ENCODE results near the gene PSTPIP1. TPM values are rescaled to one million over a fixed set of nuclear protein-coding genes. Genes with fewer than 3 reads are reported as not detected.

PSTPIP1 gene
- total RNA-seq, 1 donor from 2014 or later = not detected

DNA sequence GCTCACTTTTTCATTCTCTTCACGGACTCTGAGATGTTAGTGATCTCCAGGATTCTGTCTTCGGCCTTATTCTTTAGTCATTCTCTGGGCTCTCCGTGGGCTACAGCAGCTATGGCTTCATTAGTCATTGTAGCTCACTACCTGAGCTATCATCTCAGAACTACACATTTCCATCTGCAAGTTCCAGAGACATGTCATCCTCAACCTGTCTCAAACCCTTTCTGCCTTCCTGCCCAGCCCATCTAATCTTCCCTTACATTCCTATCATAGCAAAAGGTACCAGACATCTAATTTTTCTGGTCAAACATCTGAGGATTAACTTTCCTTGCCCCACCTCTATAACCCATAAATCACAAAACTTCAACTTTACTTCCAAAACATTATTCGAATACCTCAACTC is 62.8 kb downstream of the PSTPIP1 start:
- peak overlapping the region; percentile 22 for H3K27ac Mint-ChIP-seq
- no peak overlapping the region for H3K4me3 Mint-ChIP-seq (ENCODE audit: low read depth)
- H3K27me3 Mint-ChIP-seq = no peaks in the 10 kb centered on the region
- no peaks in the 10 kb centered on the region for H3K9me3 Mint-ChIP-seq (ENCODE audit: low read depth)
- no peak for DNase-seq (ENCODE audit: low spot score, unreplicated experiment)
- peaks cover 51% of the 10 kb centered on the region for H3K4me1 Mint-ChIP-seq (ENCODE audit: low read depth)
- H3K36me3 Mint-ChIP-seq (ENCODE audit: insufficient read depth) = peaks cover 8% of the 10 kb centered on the region
- TF ChIP-seq, protein P1, sequence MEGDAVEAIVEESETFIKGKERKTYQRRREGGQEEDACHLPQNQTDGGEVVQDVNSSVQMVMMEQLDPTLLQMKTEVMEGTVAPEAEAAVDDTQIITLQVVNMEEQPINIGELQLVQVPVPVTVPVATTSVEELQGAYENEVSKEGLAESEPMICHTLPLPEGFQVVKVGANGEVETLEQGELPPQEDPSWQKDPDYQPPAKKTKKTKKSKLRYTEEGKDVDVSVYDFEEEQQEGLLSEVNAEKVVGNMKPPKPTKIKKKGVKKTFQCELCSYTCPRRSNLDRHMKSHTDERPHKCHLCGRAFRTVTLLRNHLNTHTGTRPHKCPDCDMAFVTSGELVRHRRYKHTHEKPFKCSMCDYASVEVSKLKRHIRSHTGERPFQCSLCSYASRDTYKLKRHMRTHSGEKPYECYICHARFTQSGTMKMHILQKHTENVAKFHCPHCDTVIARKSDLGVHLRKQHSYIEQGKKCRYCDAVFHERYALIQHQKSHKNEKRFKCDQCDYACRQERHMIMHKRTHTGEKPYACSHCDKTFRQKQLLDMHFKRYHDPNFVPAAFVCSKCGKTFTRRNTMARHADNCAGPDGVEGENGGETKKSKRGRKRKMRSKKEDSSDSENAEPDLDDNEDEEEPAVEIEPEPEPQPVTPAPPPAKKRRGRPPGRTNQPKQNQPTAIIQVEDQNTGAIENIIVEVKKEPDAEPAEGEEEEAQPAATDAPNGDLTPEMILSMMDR (IDR thresholded peaks at IDR 0.05; ENCODE audit: unreplicated experiment) = no peak

DNA sequence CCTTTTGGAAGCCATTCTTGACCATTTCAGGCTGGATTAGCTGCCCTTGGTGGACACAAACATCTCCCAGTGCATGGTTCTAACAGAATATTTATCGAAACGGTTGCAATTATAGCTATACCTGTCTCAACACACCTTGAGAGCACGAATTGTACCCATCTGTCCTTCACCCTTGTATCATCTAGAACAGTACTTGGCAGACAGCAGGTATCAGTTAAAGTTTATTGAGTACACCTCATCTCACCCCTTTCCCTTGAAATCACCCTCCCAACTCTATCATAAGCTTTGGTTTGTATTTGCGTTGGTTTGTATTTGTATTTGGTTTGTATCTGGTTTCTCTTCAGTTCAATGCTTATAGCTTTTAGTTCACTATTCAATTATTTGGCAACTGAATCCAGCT is 63.5 kb downstream of the PSTPIP1 start:
- DNase-seq (ENCODE audit: low spot score, unreplicated experiment) = no peak
- no peak overlapping the region for H3K27ac Mint-ChIP-seq
- no peaks in the 10 kb centered on the region for H3K27me3 Mint-ChIP-seq
- H3K36me3 Mint-ChIP-seq (ENCODE audit: insufficient read depth) = peaks cover 8% of the 10 kb centered on the region
- peaks cover 51% of the 10 kb centered on the region for H3K4me1 Mint-ChIP-seq (ENCODE audit: low read depth)
- H3K4me3 Mint-ChIP-seq (ENCODE audit: low read depth) = no peak overlapping the region
- H3K9me3 Mint-ChIP-seq (ENCODE audit: low read depth) = no peaks in the 10 kb centered on the region
- TF ChIP-seq, protein P1 (IDR thresholded peaks at IDR 0.05; ENCODE audit: unreplicated experiment) = no peak

DNA sequence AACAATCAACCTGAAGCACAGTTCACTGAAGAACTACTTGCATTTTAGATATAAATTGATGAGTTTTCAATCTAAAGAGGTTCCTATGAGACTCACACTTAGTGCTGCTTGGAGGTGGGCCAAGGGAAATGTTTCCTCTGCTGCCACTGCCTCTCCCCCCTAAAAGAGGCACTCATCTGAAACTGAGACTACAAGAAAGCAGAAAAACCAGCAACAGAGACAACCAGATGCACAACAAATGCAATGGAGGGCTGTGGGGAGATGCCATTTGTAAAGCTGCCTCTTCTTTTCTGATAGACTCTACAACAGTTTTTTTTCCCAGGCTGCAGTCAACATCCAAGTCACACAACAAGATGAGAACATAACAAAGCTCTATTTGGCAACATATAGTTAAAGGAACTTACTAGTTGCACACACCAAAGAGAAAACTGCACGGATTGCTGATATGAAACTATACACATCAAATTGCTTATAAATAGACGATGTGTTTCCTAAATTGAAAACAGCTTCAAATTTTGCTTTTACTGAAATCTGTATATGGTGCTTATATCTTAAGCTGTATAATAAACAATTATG is 64.9 kb downstream of the PSTPIP1 start:
- TF ChIP-seq, protein P1 (IDR thresholded peaks at IDR 0.05; ENCODE audit: unreplicated experiment) = no peak

DNA sequence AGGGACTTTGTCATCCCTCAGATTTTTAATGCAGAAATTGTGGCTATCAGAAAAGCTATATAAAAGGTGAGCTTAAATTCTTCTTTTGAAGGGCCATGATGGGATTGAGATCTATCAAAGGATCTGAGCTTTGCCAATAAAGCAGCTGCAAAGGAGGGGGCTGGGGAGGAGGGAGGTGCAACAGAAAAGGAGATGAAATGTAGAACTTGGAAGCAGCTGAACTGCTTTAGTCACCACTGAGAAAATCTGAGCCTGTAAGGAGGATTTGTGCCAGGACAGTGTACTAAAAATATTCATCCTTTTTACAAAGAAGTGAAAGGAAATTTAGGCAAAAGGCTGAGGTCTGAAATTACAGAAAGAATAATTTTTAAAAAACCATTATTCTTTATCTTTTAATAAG is 65.6 kb downstream of the PSTPIP1 start:
- no peak for DNase-seq (ENCODE audit: low spot score, unreplicated experiment)
- Mint-ChIP-seq H3K4me3 (ENCODE audit: low read depth) (no peak overlapping the region), H3K36me3 (ENCODE audit: insufficient read depth) (peaks cover 1% of the 10 kb centered on the region), H3K9me3 (ENCODE audit: low read depth) (no peaks in the 10 kb centered on the region), H3K27me3 (no peaks in the 10 kb centered on the region), H3K27ac (no peak overlapping the region), H3K4me1 (ENCODE audit: low read depth) (peaks cover 57% of the 10 kb centered on the region)
- TF ChIP-seq, protein P1 (IDR thresholded peaks at IDR 0.05; ENCODE audit: unreplicated experiment) = no peak

More for the DNA sequence above, 64.9 kb downstream of the PSTPIP1 start:
- Mint-ChIP-seq H3K27ac (no peak overlapping the region), H3K36me3 (ENCODE audit: insufficient read depth) (peaks cover 2% of the 10 kb centered on the region), H3K9me3 (ENCODE audit: low read depth) (no peaks in the 10 kb centered on the region), H3K4me1 (ENCODE audit: low read depth) (peaks cover 58% of the 10 kb centered on the region), H3K27me3 (no peaks in the 10 kb centered on the region), H3K4me3 (ENCODE audit: low read depth) (no peak overlapping the region)
- DNase-seq (ENCODE audit: low spot score, unreplicated experiment) = no peak

DNA sequence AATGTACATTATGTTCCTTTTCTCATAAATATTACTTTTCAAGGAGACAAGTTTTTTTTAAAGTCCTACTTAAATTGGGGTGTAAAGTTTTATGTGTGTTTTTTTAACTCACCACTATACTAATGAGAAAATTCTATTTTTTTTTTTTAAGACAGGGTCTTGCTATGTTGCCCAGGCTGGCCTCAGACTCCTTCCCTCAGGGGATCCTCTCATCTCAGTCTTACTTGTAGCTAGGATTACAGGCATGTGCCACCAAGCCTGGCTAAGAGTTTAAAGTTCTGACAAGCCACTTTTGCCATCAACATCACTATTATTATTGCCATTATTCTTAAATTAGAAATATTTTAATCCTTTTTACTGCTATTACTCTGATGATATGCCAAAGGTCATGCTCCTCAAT is 68.3 kb downstream of the PSTPIP1 start:
- no peak overlapping the region for H3K4me3 Mint-ChIP-seq (ENCODE audit: low read depth)
- TF ChIP-seq, protein P1 (IDR thresholded peaks at IDR 0.05; ENCODE audit: unreplicated experiment) = no peak
- H3K4me1 Mint-ChIP-seq (ENCODE audit: low read depth) = peaks cover 61% of the 10 kb centered on the region
- no peaks in the 10 kb centered on the region for H3K9me3 Mint-ChIP-seq (ENCODE audit: low read depth)
- DNase-seq (ENCODE audit: low spot score, unreplicated experiment) = no peak
- no peaks in the 10 kb centered on the region for H3K27me3 Mint-ChIP-seq
- H3K27ac Mint-ChIP-seq = no peak overlapping the region
- peaks cover 4% of the 10 kb centered on the region for H3K36me3 Mint-ChIP-seq (ENCODE audit: insufficient read depth)

Data from progenitor cell of endocrine pancreas (in vitro differentiated cells).